OCI-LY7 (cell line): ENCODE measurements around the gene PHF12. TPM values are rescaled to one million over a fixed set of nuclear protein-coding genes. Genes with fewer than 3 reads are reported as not detected.

Experiments used
- BruUV-seq: library from RNA; stranded (reverse); fragments of 400-500 nt; replicated peaks from 2 replicates; lab custom pipeline; 2021; lab: Mats Ljungman, UMichigan
- CTCF ChIA-PET: fragments of 300-600 bp; sonication (Branson Sonifier 250); formaldehyde crosslinking; loops from one replicate; lab custom pipeline; 2022; ENCODE audit warnings: antibody characterized with exemption; ENCODE audit not compliant: unreplicated experiment; lab: Charles Lee
- POLR2A ChIA-PET: fragments of 300-600 bp; sonication (Branson Sonifier 250); formaldehyde crosslinking; loops from one replicate; lab custom pipeline; 2022; ENCODE audit warnings: antibody characterized with exemption; lab: Charles Lee
- DNase-seq: peaks from one replicate; pipeline ENCODE4 v3.0.0-alpha.2; 2015; ENCODE audit warnings: low spot score
- H2AFZ ChIP-seq: fragments of 200-600 bp; sonication (generic), shearing (Covaris generic); 2 replicates; pipeline ENCODE4 v1.6.1; 2014; ENCODE audit warnings: mild to moderate bottlenecking, antibody characterized with exemption, low read length, moderate library complexity
- H3K27ac ChIP-seq: fragments of 200-600 bp; sonication (generic); 2 replicates; pipeline ENCODE4 v1.5.1; 2014; ENCODE audit warnings: mixed run types, low read depth, mild to moderate bottlenecking, moderate library complexity, low read length, inconsistent platforms; ENCODE audit not compliant: poor library complexity, severe bottlenecking
- H3K36me3 ChIP-seq: fragments of 200-600 bp; sonication (generic); 2 replicates; pipeline ENCODE4 v1.6.1; 2014; ENCODE audit warnings: mild to moderate bottlenecking, antibody characterized with exemption, low read length, moderate library complexity, mixed read lengths; ENCODE audit not compliant: insufficient read depth
- H3K4me1 ChIP-seq: fragments of 200-600 bp; sonication (generic); 2 replicates; pipeline ENCODE4 v1.5.1; 2014; ENCODE audit warnings: mild to moderate bottlenecking, low read length; ENCODE audit not compliant: insufficient read depth, poor library complexity, severe bottlenecking
- H3K4me2 ChIP-seq: fragments of 200-600 bp; sonication (generic); 2 replicates; pipeline ENCODE4 v1.6.1; 2014; ENCODE audit warnings: mild to moderate bottlenecking, low read length
- H3K4me3 ChIP-seq: fragments of 200-600 bp; sonication (generic); 2 replicates; pipeline ENCODE4 v1.5.1; 2014; ENCODE audit warnings: mild to moderate bottlenecking, low read depth, low read length; ENCODE audit not compliant: poor library complexity, severe bottlenecking
- H3K79me2 ChIP-seq: fragments of 200-600 bp; sonication (generic); 2 replicates; pipeline ENCODE4 v1.6.1; 2016; ENCODE audit warnings: low read depth, mild to moderate bottlenecking, low read length, moderate library complexity, mixed read lengths; ENCODE audit not compliant: insufficient read depth
- H3K9me2 ChIP-seq: fragments of 200-600 bp; sonication (generic); 2 replicates; pipeline ENCODE4 v1.6.1; 2016; ENCODE audit warnings: mild to moderate bottlenecking, low read length, mixed read lengths; ENCODE audit not compliant: insufficient read depth
- H3K9me3 ChIP-seq: fragments of 200-600 bp; sonication (generic); 2 replicates; pipeline ENCODE4 v1.6.1; 2014; ENCODE audit warnings: mild to moderate bottlenecking, mixed run types, low read length, mixed read lengths
- H4K20me1 ChIP-seq: fragments of 200-600 bp; sonication (generic); 2 replicates; pipeline ENCODE4 v1.6.1; 2014; ENCODE audit warnings: mild to moderate bottlenecking, antibody characterized with exemption, low read length, moderate library complexity, mixed read lengths; ENCODE audit not compliant: insufficient read depth
- EZH2phosphoT487 ChIP-seq: fragments of 200-600 bp; sonication (generic); IDR thresholded peaks from 2 replicates; pipeline ENCODE4 v1.6.1; 2018; ENCODE audit warnings: low read depth, borderline replicate concordance, mild to moderate bottlenecking, mixed run types, antibody characterized with exemption, low read length, moderate library complexity, mixed read lengths
- intact Hi-C: fragments of 100-400 bp; cut with micrococcal nuclease; formaldehyde crosslinking; loops from one replicate; pipeline ENCODE4 v1.10.0; 2022; ENCODE audit not compliant: unreplicated experiment
- total RNA-seq, 2 experiments: library from RNA; depleted of rRNA in 1 of 2; stranded (reverse); fragments of >200 nt in 1 of 2; shearing (Covaris generic) in 1 of 2; gene quantifications; 2 replicates each; pipeline ENCODE4 v1.2.3, GENCODE V29; 2014 to 2022
- TF ChIP-seq, protein P1 (sequence below): fragments of 200-600 bp; sonication (generic); conservative IDR thresholded peaks from 2 replicates; pipeline ENCODE4 v1.5.1; 2014; ENCODE audit warnings: mild to moderate bottlenecking, antibody characterized with exemption, low read length, moderate library complexity, mixed read lengths

Gene PHF12
- total RNA-seq, 2 experiments from 2014 or later, result 40.6 to 62.5 TPM

DNA sequence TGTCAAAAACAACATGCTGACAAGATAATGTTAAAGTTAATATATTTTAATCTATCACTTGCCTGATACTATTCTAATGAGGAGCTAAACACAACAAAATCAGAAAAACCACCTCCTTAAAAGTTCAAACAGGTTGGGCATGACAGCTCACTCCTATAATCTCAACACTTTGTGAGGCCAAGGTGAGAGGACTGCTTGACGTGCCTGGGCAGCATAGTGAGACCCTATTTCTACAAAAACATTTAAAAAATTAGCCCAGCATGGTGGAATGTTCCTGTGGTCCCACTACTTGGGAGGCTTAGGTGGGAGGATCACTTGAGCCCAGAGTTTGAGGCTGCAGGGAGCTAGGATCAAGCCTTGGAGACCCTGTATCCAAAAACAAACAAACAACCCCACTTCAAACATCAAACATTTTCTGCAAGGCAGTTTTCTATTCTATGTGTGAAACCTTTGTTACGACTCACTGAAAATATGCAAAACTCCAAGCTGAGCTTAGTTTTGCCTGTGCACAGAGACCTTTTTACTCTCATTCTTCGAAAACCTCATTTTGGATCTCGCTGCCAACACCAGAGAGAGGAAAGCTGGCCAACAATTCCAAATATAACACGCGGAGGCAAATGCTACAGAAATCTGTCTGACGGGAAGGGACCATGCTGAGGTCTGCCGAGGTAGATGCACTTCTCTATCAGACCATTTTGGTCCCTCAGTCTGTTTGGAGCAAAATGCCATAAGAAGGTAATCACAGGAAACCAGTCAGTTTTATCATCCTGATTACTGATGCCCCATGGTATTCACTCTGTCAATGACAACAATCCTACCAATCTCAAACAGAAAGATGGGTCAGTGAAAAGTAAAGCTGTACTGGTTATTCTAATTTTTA is 6.2 kb downstream of the PHF12 start:
- Histone ChIP-seq H3K4me3 (no peak overlapping the region), H3K9me3 (no peaks in the 10 kb centered on the region), H3K4me2 (peak overlapping the region; percentile 27; the same call in 1 of the 2 replicates), H3K79me2 (peaks cover 97% of the 10 kb centered on the region), H3K27ac (no peak overlapping the region), H3K4me1 (peaks cover 26% of the 10 kb centered on the region), H3K9me2 (no peaks in the 10 kb centered on the region), H3K36me3 (peaks cover 96% of the 10 kb centered on the region), H4K20me1 (peaks cover 6% of the 10 kb centered on the region), H2AFZ (no peak overlapping the region)
- TF ChIP-seq, protein P1, sequence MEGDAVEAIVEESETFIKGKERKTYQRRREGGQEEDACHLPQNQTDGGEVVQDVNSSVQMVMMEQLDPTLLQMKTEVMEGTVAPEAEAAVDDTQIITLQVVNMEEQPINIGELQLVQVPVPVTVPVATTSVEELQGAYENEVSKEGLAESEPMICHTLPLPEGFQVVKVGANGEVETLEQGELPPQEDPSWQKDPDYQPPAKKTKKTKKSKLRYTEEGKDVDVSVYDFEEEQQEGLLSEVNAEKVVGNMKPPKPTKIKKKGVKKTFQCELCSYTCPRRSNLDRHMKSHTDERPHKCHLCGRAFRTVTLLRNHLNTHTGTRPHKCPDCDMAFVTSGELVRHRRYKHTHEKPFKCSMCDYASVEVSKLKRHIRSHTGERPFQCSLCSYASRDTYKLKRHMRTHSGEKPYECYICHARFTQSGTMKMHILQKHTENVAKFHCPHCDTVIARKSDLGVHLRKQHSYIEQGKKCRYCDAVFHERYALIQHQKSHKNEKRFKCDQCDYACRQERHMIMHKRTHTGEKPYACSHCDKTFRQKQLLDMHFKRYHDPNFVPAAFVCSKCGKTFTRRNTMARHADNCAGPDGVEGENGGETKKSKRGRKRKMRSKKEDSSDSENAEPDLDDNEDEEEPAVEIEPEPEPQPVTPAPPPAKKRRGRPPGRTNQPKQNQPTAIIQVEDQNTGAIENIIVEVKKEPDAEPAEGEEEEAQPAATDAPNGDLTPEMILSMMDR, result no peak
- intact Hi-C loops, result no loop called here
- POLR2A ChIA-PET, result interaction anchor here (0.6 to 1.1 kb wide), 2 partner anchors 35 to 52 kb away, joined by 3 read pairs; no protein-coding TSS in a partner anchor
- BruUV-seq, result no TSS peak
- DNase-seq, result no peak
- CTCF ChIA-PET, result interaction anchor here (0.5 to 0.6 kb wide), 2 partner anchors 16 to 52 kb away, joined by 3 to 8 read pairs; no protein-coding TSS in a partner anchor

DNA sequence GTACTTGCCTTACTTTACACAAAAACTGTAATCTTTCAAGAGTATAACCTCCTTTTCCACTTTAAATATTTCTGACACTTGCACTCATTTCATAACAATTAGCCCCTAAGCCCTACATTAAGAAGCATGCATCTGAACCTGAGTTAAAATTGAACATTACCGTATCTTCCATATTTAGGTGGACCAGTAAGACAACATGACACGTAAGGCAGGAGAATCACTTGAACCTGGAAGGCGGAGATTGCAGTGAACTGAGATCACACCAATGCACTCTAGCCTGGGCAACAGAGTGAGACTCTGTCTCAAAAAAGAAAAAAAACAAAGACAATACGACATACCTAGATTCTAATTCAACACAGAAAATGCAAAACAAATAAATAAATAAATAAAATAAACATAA is 7.0 kb downstream of the PHF12 start:
- ChIA-PET CTCF (no interaction called here), POLR2A (interaction anchor here (1.1 kb wide), 1 partner anchor 34 kb away, joined by 3 read pairs; no protein-coding TSS in a partner anchor)
- no peak overlapping the region for H3K4me3 ChIP-seq
- H4K20me1 ChIP-seq, result peaks cover 8% of the 10 kb centered on the region
- peaks cover 97% of the 10 kb centered on the region for H3K36me3 ChIP-seq
- intact Hi-C loops, result no loop called here
- H3K79me2 ChIP-seq, result peaks cover 97% of the 10 kb centered on the region
- no peaks in the 10 kb centered on the region for H3K9me3 ChIP-seq
- no peak for DNase-seq
- no peak overlapping the region for H2AFZ ChIP-seq
- no peak for TF ChIP-seq EZH2phosphoT487
- TF ChIP-seq, protein P1, result no peak
- BruUV-seq, result TSS peak; percentile 0
- no peak overlapping the region for H3K27ac ChIP-seq
- H3K4me2 ChIP-seq, result no peak overlapping the region
- H3K4me1 ChIP-seq, result peaks cover 26% of the 10 kb centered on the region
- H3K9me2 ChIP-seq, result no peaks in the 10 kb centered on the region

DNA sequence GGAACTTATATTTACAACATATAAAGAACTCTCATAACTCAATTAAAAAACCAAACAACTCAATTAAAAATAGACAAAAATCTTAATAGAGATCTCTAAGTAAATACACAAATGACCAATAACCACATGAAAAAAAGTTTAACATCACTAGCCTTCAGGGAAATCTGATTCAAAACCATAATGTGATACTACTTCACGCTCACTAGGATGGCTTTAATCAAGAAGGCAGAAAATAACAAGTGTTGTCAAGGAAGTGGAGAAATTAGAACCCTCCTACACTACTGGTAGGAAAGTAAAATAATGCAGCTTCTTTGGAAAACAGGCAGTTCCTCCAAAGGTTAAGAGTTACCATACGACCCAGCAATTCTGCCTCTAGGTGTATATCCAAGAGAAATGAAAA is 8.4 kb downstream of the PHF12 start:
- ChIA-PET POLR2A (interaction anchor here (0.9 kb wide), 1 partner anchor 17 kb away, joined by 3 read pairs; no protein-coding TSS in a partner anchor), CTCF (no interaction called here)
- BruUV-seq, result no TSS peak

More for the DNA sequence above, 8.4 kb downstream of the PHF12 start:
- Histone ChIP-seq H2AFZ (no peak overlapping the region), H3K79me2 (peaks cover 93% of the 10 kb centered on the region), H3K4me2 (no peak overlapping the region), H3K4me3 (no peak overlapping the region), H3K4me1 (peaks cover 16% of the 10 kb centered on the region), H3K9me3 (no peaks in the 10 kb centered on the region), H3K36me3 (peaks cover 96% of the 10 kb centered on the region), H3K27ac (no peak overlapping the region), H3K9me2 (no peaks in the 10 kb centered on the region), H4K20me1 (peaks cover 16% of the 10 kb centered on the region)
- no peak for DNase-seq
- TF ChIP-seq EZH2phosphoT487, result no peak
- TF ChIP-seq, protein P1, result no peak
- intact Hi-C loops, result no loop called here
